Parathyroid adenoma (tissue), 2 donors: ENCODE data around the gene MYOF.
"Not testable (repeated sequence)": the region's sequence is repeated elsewhere in the genome, so short reads cannot be mapped to it uniquely, and the experiment has no call there.

Experiments used
- H2AFZ ChIP-seq: fragments of 300-600 bp; sonication (generic); one replicate; pipeline ENCODE4 v1.7.0; 2017; ENCODE audit warnings: antibody characterized with exemption, mild to moderate bottlenecking
- H3K27ac ChIP-seq: fragments of 300-600 bp; sonication (generic); one replicate; pipeline ENCODE4 v1.7.0; 2017
- H3K27me3 ChIP-seq: fragments of 300-600 bp; sonication (generic); one replicate; pipeline ENCODE4 v1.7.0; 2017; ENCODE audit warnings: low read length; ENCODE audit not compliant: control insufficient read depth, insufficient read depth
- H3K36me3 ChIP-seq: fragments of 300-600 bp; sonication (generic); one replicate; pipeline ENCODE4 v1.7.0; 2017; ENCODE audit warnings: low read length; ENCODE audit not compliant: control insufficient read depth, insufficient read depth
- H3K4me1 ChIP-seq: fragments of 300-600 bp; sonication (generic); one replicate; pipeline ENCODE4 v1.7.0; 2017; ENCODE audit warnings: control low read depth
- H3K4me2 ChIP-seq: fragments of 300-600 bp; sonication (generic); one replicate; pipeline ENCODE4 v1.7.0; 2017; ENCODE audit warnings: low read length
- H3K4me3 ChIP-seq: fragments of 300-600 bp; sonication (generic); one replicate; pipeline ENCODE4 v1.7.0; 2017; ENCODE audit warnings: low read depth, low read length
- H3K79me2 ChIP-seq: fragments of 300-600 bp; sonication (generic); one replicate; pipeline ENCODE4 v1.7.0; 2017; ENCODE audit warnings: control low read depth
- H3K9ac ChIP-seq: fragments of 300-600 bp; sonication (generic); one replicate; pipeline ENCODE4 v1.7.0; 2017; ENCODE audit warnings: mild to moderate bottlenecking
- H3K9me3 ChIP-seq: fragments of 300-600 bp; sonication (generic); one replicate; pipeline ENCODE4 v1.7.0; 2017; ENCODE audit warnings: low read length; ENCODE audit not compliant: control insufficient read depth
- TF ChIP-seq, protein P1 (sequence below): fragments of 300-600 bp; sonication (generic); IDR thresholded peaks from one replicate; pipeline ENCODE4 v1.7.0; 2017; ENCODE audit warnings: antibody characterized with exemption, mild to moderate bottlenecking
- donor health status: primary hyperparathyroidism.

Gene MYOF

DNA sequence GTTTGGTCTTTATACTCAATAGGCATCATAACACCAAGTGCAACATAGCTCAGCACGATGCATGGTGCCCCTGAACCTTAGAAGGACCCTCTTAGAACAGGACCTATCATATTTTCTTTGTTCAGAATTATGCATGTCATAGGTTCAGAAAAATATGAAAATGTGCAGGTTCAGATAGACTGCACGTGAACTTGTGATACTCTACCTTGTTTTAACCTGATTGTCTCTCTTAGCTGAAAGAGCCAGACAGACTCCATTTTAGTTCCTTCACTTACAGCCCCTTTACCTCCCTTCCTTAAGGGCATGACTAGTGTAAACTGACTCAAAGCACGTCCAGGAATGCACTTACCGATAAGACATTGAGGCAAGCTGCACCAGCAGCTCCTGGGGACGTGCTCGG, 35.1 kb downstream of the MYOF start:
- Histone ChIP-seq H3K4me1 (peaks cover 35% of the 10 kb centered on the region), H3K27ac (peak overlapping the region; percentile 99)

DNA sequence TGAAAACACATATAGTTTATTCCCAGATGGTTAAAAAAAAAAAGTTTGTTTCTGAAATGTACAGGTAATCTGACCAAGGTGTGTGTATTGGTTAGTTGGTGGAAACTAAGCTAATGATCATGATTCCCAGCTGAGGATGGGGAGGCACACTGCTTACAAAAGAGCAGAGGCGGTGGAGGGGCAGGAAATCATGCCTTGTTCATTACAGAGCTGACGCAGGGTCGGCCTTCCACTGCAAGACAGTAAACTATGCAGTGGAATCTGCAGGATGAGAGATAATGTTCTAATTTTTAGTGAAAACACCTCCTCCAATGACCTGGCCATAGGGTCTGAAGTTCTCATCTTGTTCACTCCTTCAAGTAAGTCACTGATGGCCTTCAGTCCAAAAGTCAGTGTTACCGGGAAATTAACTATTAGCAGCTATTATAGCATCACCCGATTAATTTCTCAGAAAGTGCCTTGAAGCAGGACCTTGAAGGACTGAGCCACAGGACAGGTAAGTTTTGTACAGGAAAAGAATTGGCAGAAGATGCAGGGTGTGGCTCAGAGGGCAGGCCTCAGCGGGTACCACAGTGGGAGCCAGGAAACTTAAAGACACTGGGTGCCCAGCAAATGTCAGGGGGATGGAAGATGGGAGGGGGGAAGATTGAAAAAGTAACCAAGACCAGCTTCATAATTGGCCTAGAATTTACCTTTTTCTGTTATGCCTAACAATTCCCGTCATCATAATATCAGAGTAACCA, 36.0 kb downstream of the MYOF start:
- Histone ChIP-seq H3K27ac (peak overlapping the region; percentile 99), H3K4me2 (peak overlapping the region; percentile 57), H3K36me3 (no peaks in the 10 kb centered on the region), H3K9ac (no peak overlapping the region), H3K79me2 (peaks cover 5% of the 10 kb centered on the region), H3K9me3 (no peaks in the 10 kb centered on the region), H3K4me3 (peak overlapping the region; percentile 19), H2AFZ (peak overlapping the region; percentile 61), H3K4me1 (peaks cover 35% of the 10 kb centered on the region), H3K27me3 (no peaks in the 10 kb centered on the region)
- TF ChIP-seq, protein P1, sequence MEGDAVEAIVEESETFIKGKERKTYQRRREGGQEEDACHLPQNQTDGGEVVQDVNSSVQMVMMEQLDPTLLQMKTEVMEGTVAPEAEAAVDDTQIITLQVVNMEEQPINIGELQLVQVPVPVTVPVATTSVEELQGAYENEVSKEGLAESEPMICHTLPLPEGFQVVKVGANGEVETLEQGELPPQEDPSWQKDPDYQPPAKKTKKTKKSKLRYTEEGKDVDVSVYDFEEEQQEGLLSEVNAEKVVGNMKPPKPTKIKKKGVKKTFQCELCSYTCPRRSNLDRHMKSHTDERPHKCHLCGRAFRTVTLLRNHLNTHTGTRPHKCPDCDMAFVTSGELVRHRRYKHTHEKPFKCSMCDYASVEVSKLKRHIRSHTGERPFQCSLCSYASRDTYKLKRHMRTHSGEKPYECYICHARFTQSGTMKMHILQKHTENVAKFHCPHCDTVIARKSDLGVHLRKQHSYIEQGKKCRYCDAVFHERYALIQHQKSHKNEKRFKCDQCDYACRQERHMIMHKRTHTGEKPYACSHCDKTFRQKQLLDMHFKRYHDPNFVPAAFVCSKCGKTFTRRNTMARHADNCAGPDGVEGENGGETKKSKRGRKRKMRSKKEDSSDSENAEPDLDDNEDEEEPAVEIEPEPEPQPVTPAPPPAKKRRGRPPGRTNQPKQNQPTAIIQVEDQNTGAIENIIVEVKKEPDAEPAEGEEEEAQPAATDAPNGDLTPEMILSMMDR: no peak

More for the DNA sequence above, 35.1 kb downstream of the MYOF start:
- Histone ChIP-seq H3K36me3 (no peaks in the 10 kb centered on the region), H3K27me3 (no peaks in the 10 kb centered on the region), H3K4me2 (no peak overlapping the region), H3K9me3 (no peaks in the 10 kb centered on the region), H3K4me3 (no peak overlapping the region), H3K79me2 (peaks cover 5% of the 10 kb centered on the region), H2AFZ (no peak overlapping the region), H3K9ac (no peak overlapping the region)
- TF ChIP-seq, protein P1: no peak

DNA sequence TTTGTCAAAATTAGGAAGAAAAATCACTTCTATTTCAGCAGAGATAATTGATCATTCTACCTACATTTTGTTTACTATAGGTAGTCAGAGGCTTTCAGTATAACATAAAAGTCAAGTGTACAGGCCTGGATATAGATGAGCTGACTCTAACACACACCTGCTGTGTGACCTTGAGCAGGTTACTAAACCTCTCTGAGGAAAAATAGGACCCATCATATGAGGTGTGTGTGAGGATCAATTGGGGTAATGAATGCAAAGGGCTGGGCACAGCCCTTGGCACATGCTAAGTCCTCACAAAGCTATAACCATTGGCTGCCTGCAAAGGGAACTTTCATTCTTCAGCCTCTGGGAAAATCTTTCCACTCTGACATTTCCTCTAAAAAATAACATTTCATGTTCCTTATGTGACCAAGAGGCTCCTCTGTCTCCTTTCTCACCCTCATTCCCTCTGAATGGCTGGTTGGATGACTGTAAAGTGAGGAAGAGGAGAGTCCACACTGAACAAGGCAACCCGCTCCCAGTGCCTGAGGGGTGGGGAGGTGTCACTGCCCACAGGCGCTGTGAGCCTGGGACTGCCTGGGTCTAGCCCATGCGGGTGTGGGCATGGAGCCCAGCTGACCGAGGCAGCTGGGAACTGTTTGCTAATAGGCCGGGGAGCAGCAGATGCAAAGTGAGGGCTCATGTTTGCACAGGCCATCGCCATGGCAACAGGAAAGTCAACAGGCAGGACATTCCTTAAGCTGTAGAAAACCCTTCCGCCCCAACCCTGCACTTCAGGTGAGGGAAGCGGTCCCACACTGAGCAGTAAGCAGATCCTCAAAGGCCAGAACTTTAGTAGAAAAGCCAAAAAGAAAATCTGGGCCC, 36.8 kb downstream of the MYOF start:
- H2AFZ ChIP-seq: peak overlapping the region; percentile 61
- TF ChIP-seq, protein P1: no peak
- H3K9ac ChIP-seq: no peak overlapping the region

DNA sequence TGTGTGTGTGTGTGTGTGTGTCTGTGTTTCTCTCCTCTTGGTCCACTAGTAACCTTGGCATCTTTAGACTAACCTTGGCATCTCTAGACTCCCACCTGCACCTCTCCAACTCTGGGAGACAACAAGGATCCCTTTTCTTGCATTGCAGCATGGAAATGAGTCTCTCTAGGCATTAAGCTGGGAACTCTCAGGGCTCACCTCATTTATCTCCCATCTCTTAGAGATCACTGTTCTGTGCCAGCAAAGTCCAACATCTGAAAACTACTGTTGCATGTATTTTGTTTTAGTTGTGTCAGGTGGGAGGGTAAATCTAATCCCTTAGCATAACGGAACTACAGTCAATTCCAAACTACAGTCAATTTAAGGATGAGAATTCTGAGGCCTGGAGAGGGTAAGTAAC, 38.7 kb downstream of the MYOF start:
- Histone ChIP-seq H3K4me1 (peaks cover 61% of the 10 kb centered on the region), H3K27ac (peak overlapping the region; percentile 99), H3K9me3 (no peaks in the 10 kb centered on the region), H3K4me2 (peak overlapping the region; percentile 13), H3K4me3 (no peak overlapping the region), H3K9ac (no peak overlapping the region), H3K27me3 (no peaks in the 10 kb centered on the region), H3K79me2 (peaks cover 5% of the 10 kb centered on the region), H2AFZ (no peak overlapping the region), H3K36me3 (no peaks in the 10 kb centered on the region)
- TF ChIP-seq, protein P1: no peak

More for the DNA sequence above, 36.8 kb downstream of the MYOF start:
- no peaks in the 10 kb centered on the region for H3K9me3 ChIP-seq
- peak overlapping the region; percentile 99 for H3K27ac ChIP-seq
- H3K27me3 ChIP-seq: no peaks in the 10 kb centered on the region
- H3K4me1 ChIP-seq: peaks cover 44% of the 10 kb centered on the region
- H3K4me3 ChIP-seq: peak overlapping the region; percentile 19
- peaks cover 5% of the 10 kb centered on the region for H3K79me2 ChIP-seq
- no peaks in the 10 kb centered on the region for H3K36me3 ChIP-seq
- H3K4me2 ChIP-seq: peak overlapping the region; percentile 57

DNA sequence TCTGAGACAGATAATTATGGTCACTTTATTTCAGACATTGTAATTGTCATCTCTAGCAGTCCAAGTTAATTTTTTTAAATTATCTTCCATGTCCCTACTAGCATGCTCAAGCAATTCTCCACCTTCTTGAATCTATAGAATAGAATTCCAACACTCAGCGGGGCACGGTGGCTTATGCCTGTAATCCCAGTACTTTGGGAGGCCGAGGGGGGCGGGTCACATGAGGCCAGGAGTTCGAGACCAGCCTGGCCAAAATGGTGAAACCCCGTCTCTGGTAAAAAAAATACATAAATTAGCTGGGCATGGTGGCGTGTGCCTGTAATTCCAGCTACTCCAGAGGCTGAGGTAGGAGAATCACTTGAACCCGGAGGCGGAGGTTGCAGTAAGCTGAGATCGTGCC, 39.4 kb downstream of the MYOF start:
- Histone ChIP-seq H3K4me1 (peaks cover 68% of the 10 kb centered on the region), H3K27ac (peak overlapping the region; percentile 97)
- not testable (repeated sequence) for H2AFZ ChIP-seq, H3K4me3 ChIP-seq, H3K79me2 ChIP-seq, H3K36me3 ChIP-seq, H3K9me3 ChIP-seq, H3K9ac ChIP-seq, H3K27me3 ChIP-seq, H3K4me2 ChIP-seq
